ENCODE results near the gene DTNB. TPM values are rescaled to one million over a fixed set of nuclear protein-coding genes. Genes with fewer than 3 reads are reported as not detected.

The DTNB gene
- total and polyA plus RNA-seq, 2 donors (not counting 3 experiments of a cell fraction or from before 2014, with no cell fraction given) = 11.5 to 17.0 TPM

GRCh38 chr2:25517701-25518100, 155.7 kb downstream of the DTNB start:
- H3K4me2 ChIP-seq (ENCODE audit: insufficient read depth, low read length) = no peak overlapping the region
- intact Hi-C loops (cut with micrococcal nuclease) = no loop called here
- H2AFZ ChIP-seq (ENCODE audit: low read depth, low read length) = no peak overlapping the region
- no peak overlapping the region for H3K4me3 ChIP-seq (replicated peaks in 1 of 3; ENCODE audit: insufficient read depth in 1 of 3, low read depth in 1 of 3, low read length in 3 of 3)
- no peaks in the 10 kb centered on the region for H3K27me3 ChIP-seq (ENCODE audit: control insufficient read depth in 2 of 2, insufficient read depth in 2 of 2, low read length in 2 of 2)
- TF ChIP-seq POLR2AphosphoS5 (IDR thresholded peaks at IDR 0.05; ENCODE audit: insufficient read depth, low read depth, low read length) = no peak
- no peak for TF ChIP-seq MYC (IDR thresholded peaks at IDR 0.05; ENCODE audit: low read depth, low read length)
- TF ChIP-seq CTCF (IDR thresholded peaks at IDR 0.05; ENCODE audit: extremely low read depth in 1 of 2, insufficient read depth in 1 of 2, low read depth in 1 of 2, low read length in 2 of 2) = no peak
- no peaks in the 10 kb centered on the region for H3K9me1 ChIP-seq (replicated peaks; ENCODE audit: control insufficient read depth, extremely low read depth, insufficient read depth, low read length)
- no TSS peak for BruUV-seq (replicated peaks)
- no peak overlapping the region for H3K27ac ChIP-seq (ENCODE audit: insufficient read depth, low read depth, low read length)
- peaks cover 7% of the 10 kb centered on the region for H3K4me1 ChIP-seq (ENCODE audit: control insufficient read depth, extremely low read depth, insufficient read depth, low read length)
- ChIA-PET POLR2A (no interaction called here), CTCF (interaction anchor here (2.1 kb wide), 1 partner anchor 155 kb away, joined by 6 read pairs; no protein-coding TSS in a partner anchor)
- no peak overlapping the region for H3K9ac ChIP-seq (replicated peaks; ENCODE audit: extremely low read depth, insufficient read depth, low read length)
- FAIRE-seq = no peak
- H3K79me2 ChIP-seq (ENCODE audit: control insufficient read depth, insufficient read depth, low read length) = no peaks in the 10 kb centered on the region
- no peaks in the 10 kb centered on the region for H3K36me3 ChIP-seq (ENCODE audit: control insufficient read depth in 2 of 2, extremely low read depth in 1 of 2, insufficient read depth in 2 of 2, low read length in 2 of 2)
- no peak for DNase-seq (ENCODE audit: low read depth, low spot score)
- dilution Hi-C loops (cut with MboI; ENCODE audit: extremely low pct_ligation_motif_present, low sequenced_read_pairs) = no loop called here
- H4K20me1 ChIP-seq (replicated peaks; ENCODE audit: control insufficient read depth, extremely low read depth, insufficient read depth, low read length) = no peaks in the 10 kb centered on the region
- H3K9me3 ChIP-seq (replicated peaks; ENCODE audit: control insufficient read depth, insufficient read depth, low read length) = no peaks in the 10 kb centered on the region

GRCh38 chr2:25514043-25514637, 159.2 kb downstream of the DTNB start:
- DNase-seq (ENCODE audit: low read depth, low spot score) (peak; percentile 29), FAIRE-seq (no peak)
- H3K27me3 ChIP-seq (ENCODE audit: control insufficient read depth in 2 of 2, insufficient read depth in 2 of 2, low read length in 2 of 2) = no peaks in the 10 kb centered on the region
- H3K79me2 ChIP-seq (ENCODE audit: control insufficient read depth, insufficient read depth, low read length) = no peaks in the 10 kb centered on the region
- H3K4me3 ChIP-seq (replicated peaks in 1 of 3; ENCODE audit: insufficient read depth in 1 of 3, low read depth in 1 of 3, low read length in 3 of 3) = no peak overlapping the region
- intact Hi-C loops (cut with micrococcal nuclease) = no loop called here
- H3K4me2 ChIP-seq (ENCODE audit: insufficient read depth, low read length) = no peak overlapping the region
- no peak overlapping the region for H3K9ac ChIP-seq (replicated peaks; ENCODE audit: extremely low read depth, insufficient read depth, low read length)
- no TSS peak for BruUV-seq (replicated peaks)
- TF ChIP-seq POLR2AphosphoS5 (IDR thresholded peaks at IDR 0.05; ENCODE audit: insufficient read depth, low read depth, low read length) (no peak), CTCF (IDR thresholded peaks at IDR 0.05; ENCODE audit: extremely low read depth in 1 of 2, insufficient read depth in 1 of 2, low read depth in 1 of 2, low read length in 2 of 2) (no peak), MAX (IDR thresholded peaks at IDR 0.05; ENCODE audit: insufficient read depth, insufficient read length) (no peak), MYC (IDR thresholded peaks at IDR 0.05; ENCODE audit: low read depth, low read length) (no peak), GATA2 (IDR thresholded peaks at IDR 0.05; ENCODE audit: insufficient read depth, insufficient read length, low read depth, low read length) (no peak), EZH2 (IDR thresholded peaks at IDR 0.05; ENCODE audit: borderline replicate concordance, low read depth, low read length, severe bottlenecking) (no peak), POLR2A (IDR thresholded peaks at IDR 0.05; ENCODE audit: low read depth, low read length) (no peak), JUN (IDR thresholded peaks at IDR 0.05; ENCODE audit: borderline replicate concordance, insufficient read depth, insufficient read length, low read depth) (no peak)
- no peaks in the 10 kb centered on the region for H3K36me3 ChIP-seq (ENCODE audit: control insufficient read depth in 2 of 2, extremely low read depth in 1 of 2, insufficient read depth in 2 of 2, low read length in 2 of 2)
- ChIA-PET POLR2A (no interaction called here), CTCF (no interaction called here)
- no peak overlapping the region for H3K27ac ChIP-seq (ENCODE audit: insufficient read depth, low read depth, low read length)
- no peak overlapping the region for H2AFZ ChIP-seq (ENCODE audit: low read depth, low read length)
- H4K20me1 ChIP-seq (replicated peaks; ENCODE audit: control insufficient read depth, extremely low read depth, insufficient read depth, low read length) = no peaks in the 10 kb centered on the region
- H3K9me1 ChIP-seq (replicated peaks; ENCODE audit: control insufficient read depth, extremely low read depth, insufficient read depth, low read length) = no peaks in the 10 kb centered on the region
- dilution Hi-C loops (cut with MboI; ENCODE audit: extremely low pct_ligation_motif_present, low sequenced_read_pairs) = no loop called here
- no peaks in the 10 kb centered on the region for H3K4me1 ChIP-seq (ENCODE audit: control insufficient read depth, extremely low read depth, insufficient read depth, low read length)
- no peaks in the 10 kb centered on the region for H3K9me3 ChIP-seq (replicated peaks; ENCODE audit: control insufficient read depth, insufficient read depth, low read length)
